DOHH2 (cell line): ENCODE data around the gene GATA5.

Experiments used
- EZH2phosphoT487 ChIP-seq: fragments of 200-600 bp; sonication (generic); IDR thresholded peaks from 2 replicates; pipeline ENCODE4 v1.6.1; 2017; ENCODE audit warnings: borderline replicate concordance, mild to moderate bottlenecking, antibody characterized with exemption, low read length, moderate library complexity, mixed read lengths
- TF ChIP-seq, protein P1 (sequence below): fragments of 200-600 bp; sonication (generic); IDR thresholded peaks from one replicate; pipeline ENCODE4 v1.5.1; 2014; ENCODE audit warnings: antibody characterized with exemption, mild to moderate bottlenecking, low read depth, low read length; ENCODE audit not compliant: poor library complexity, severe bottlenecking

DNA sequence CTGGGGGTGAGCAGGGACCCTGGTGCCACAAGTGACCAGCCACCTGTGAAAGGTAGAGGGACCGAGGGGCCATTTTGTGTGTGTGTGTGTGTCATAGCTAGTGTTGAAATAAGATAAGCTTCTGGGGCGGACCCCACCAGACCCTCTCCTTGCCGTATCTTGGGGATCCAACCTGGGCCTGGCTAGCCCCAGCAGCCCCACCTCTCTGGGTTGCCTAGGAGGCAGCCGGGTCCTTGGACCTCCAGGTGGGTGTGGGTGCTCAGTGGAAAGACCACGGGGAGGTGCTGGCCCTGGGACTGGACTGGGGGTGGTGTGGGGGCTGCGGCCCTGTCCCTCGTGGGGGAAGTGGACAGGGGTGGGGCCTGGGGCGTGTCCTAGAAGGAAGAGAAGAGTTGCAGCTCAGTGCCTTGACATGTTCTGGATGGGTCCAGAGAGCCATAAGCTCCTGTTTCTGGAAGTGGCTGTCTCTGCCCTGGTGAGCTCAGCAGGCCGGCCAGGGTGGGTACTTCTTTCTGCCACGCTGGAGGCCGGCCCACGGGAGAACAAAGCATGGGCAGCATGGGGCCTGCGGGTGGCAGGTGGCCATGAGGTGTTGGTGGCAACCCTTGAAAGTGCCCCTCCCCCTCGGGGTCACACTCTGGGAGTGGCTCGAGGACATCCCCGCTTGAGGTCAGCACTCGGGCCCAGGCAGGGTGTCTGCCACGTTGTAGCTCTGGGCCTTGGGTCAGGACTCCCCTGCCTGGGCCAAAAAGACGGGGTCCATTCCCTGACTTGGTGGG is 56.9 kb downstream of the GATA5 start:
- TF ChIP-seq, protein P1, sequence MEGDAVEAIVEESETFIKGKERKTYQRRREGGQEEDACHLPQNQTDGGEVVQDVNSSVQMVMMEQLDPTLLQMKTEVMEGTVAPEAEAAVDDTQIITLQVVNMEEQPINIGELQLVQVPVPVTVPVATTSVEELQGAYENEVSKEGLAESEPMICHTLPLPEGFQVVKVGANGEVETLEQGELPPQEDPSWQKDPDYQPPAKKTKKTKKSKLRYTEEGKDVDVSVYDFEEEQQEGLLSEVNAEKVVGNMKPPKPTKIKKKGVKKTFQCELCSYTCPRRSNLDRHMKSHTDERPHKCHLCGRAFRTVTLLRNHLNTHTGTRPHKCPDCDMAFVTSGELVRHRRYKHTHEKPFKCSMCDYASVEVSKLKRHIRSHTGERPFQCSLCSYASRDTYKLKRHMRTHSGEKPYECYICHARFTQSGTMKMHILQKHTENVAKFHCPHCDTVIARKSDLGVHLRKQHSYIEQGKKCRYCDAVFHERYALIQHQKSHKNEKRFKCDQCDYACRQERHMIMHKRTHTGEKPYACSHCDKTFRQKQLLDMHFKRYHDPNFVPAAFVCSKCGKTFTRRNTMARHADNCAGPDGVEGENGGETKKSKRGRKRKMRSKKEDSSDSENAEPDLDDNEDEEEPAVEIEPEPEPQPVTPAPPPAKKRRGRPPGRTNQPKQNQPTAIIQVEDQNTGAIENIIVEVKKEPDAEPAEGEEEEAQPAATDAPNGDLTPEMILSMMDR: no peak
- no peak for TF ChIP-seq EZH2phosphoT487
